HepG2 (cell line): ENCODE results near the gene SRP72. TPM values are rescaled to one million over a fixed set of nuclear protein-coding genes. Genes with fewer than 3 reads are reported as not detected.

Source experiments
- HCFC1 ChIP-seq: fragments of 150-350 bp; IDR thresholded peaks from 2 replicates; pipeline ENCODE4 v1.6.1; 2014; ENCODE audit warnings: low read depth, low read length
- ISX ChIP-seq: sonication (generic); formaldehyde crosslinking; conservative IDR thresholded peaks from 2 replicates; pipeline ENCODE4 v1.5.0; 2020; ENCODE audit warnings: missing genetic modification reagents
- MED13 ChIP-seq: sonication (generic); formaldehyde crosslinking; IDR thresholded peaks from 2 replicates; pipeline ENCODE4 v1.5.0; 2020; ENCODE audit warnings: missing genetic modification reagents
- RNF219 ChIP-seq: sonication (generic); formaldehyde crosslinking; IDR thresholded peaks from 2 replicates; pipeline ENCODE4 v1.5.0; 2020; ENCODE audit warnings: mild to moderate bottlenecking, missing genetic modification reagents
- RORA ChIP-seq: sonication (generic); formaldehyde crosslinking; IDR thresholded peaks from 2 replicates; pipeline ENCODE4 v1.5.0; 2020; ENCODE audit warnings: mild to moderate bottlenecking, missing genetic modification reagents, moderate library complexity
- TEF ChIP-seq: sonication (generic); formaldehyde crosslinking; IDR thresholded peaks from 2 replicates; pipeline ENCODE4 v1.5.0; 2020; ENCODE audit warnings: missing genetic modification reagents
- ZFP62 ChIP-seq: sonication (generic); formaldehyde crosslinking; IDR thresholded peaks from 2 replicates; pipeline ENCODE4 v1.4.0; 2020; ENCODE audit warnings: missing genetic modification reagents
- ZNF101 ChIP-seq: sonication (generic); formaldehyde crosslinking; IDR thresholded peaks from 2 replicates; pipeline ENCODE4 v1.4.0; 2020; ENCODE audit warnings: mild to moderate bottlenecking, low read depth, missing genetic modification reagents, borderline replicate concordance
- polyA plus RNA-seq, 8 experiments: library from polyadenylated mRNA; depleted of rRNA in 3 of 8; stranded (reverse) in 7 of 8; unstranded in 1 of 8; fragments of >200 nt; fragmentation: Illumina TruSeq in 4 of 8; extraction: Trizol in 4 of 8; gene quantifications; 2 replicates each; pipeline versions ENCODE4 v1.2.1 to v1.2.3, GENCODE V29; 2011 to 2016; ENCODE audit warnings: low read depth in 4 of 8, missing spikeins in 1 of 8, mixed read lengths in 1 of 8; ENCODE audit not compliant: insufficient read depth in 1 of 8
- total RNA-seq, 5 experiments: library from RNA; depleted of rRNA; stranded (reverse); fragments of >200 nt; fragmentation: Illumina TruSeq; extraction: Trizol; gene quantifications; 2 replicates each; pipeline ENCODE4 v1.2.3, GENCODE V29; 2016; ENCODE audit warnings: low read depth in 1 of 5
- TF ChIP-seq, protein P1 (sequence below): IDR thresholded peaks from 2 replicates; pipeline ENCODE4 v1.6.1; 2012; ENCODE audit warnings: low read depth, low read length, improper control_type of control experiment
- TF ChIP-seq, protein P2 (sequence below): sonication (generic); formaldehyde crosslinking; IDR thresholded peaks from 2 replicates; pipeline ENCODE4 v1.5.1; 2020; ENCODE audit warnings: mild to moderate bottlenecking, missing genetic modification reagents, moderate library complexity

The SRP72 gene
- total and polyA plus RNA-seq, 2 of the 13 experiments (the other 11 are each of a cell fraction or from before 2014, with no cell fraction given) = 64.9 to 75.6 TPM

GRCh38 chr4:56467284-56468096 lies at the start of gene SRP72 (continued):
- TF ChIP-seq, protein P1, sequence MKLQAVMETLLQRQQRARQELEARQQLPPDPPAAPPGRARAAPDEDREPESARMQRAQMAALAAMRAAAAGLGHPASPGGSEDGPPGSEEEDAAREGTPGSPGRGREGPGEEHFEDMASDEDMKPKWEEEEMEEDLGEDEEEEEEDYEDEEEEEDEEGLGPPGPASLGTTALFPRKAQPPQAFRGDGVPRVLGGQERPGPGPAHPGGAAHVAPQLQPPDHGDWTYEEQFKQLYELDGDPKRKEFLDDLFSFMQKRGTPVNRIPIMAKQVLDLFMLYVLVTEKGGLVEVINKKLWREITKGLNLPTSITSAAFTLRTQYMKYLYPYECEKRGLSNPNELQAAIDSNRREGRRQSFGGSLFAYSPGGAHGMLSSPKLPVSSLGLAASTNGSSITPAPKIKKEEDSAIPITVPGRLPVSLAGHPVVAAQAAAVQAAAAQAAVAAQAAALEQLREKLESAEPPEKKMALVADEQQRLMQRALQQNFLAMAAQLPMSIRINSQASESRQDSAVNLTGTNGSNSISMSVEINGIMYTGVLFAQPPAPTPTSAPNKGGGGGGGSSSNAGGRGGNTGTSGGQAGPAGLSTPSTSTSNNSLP = no peak
- TF ChIP-seq, protein P2, sequence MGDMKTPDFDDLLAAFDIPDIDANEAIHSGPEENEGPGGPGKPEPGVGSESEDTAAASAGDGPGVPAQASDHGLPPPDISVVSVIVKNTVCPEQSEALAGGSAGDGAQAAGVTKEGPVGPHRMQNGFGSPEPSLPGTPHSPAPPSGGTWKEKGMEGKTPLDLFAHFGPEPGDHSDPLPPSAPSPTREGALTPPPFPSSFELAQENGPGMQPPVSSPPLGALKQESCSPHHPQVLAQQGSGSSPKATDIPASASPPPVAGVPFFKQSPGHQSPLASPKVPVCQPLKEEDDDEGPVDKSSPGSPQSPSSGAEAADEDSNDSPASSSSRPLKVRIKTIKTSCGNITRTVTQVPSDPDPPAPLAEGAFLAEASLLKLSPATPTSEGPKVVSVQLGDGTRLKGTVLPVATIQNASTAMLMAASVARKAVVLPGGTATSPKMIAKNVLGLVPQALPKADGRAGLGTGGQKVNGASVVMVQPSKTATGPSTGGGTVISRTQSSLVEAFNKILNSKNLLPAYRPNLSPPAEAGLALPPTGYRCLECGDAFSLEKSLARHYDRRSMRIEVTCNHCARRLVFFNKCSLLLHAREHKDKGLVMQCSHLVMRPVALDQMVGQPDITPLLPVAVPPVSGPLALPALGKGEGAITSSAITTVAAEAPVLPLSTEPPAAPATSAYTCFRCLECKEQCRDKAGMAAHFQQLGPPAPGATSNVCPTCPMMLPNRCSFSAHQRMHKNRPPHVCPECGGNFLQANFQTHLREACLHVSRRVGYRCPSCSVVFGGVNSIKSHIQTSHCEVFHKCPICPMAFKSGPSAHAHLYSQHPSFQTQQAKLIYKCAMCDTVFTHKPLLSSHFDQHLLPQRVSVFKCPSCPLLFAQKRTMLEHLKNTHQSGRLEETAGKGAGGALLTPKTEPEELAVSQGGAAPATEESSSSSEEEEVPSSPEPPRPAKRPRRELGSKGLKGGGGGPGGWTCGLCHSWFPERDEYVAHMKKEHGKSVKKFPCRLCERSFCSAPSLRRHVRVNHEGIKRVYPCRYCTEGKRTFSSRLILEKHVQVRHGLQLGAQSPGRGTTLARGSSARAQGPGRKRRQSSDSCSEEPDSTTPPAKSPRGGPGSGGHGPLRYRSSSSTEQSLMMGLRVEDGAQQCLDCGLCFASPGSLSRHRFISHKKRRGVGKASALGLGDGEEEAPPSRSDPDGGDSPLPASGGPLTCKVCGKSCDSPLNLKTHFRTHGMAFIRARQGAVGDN (CRISPR knock-in tag) = peak; percentile 83
- TF ChIP-seq ISX (CRISPR knock-in tag) (no peak), ZNF101 (no peak), RNF219 (CRISPR knock-in tag) (0 out of 2 replicates have a peak, but pooled peaks have one; percentile 6), HCFC1 (peak; percentile 61), MED13 (CRISPR knock-in tag) (no peak), RORA (CRISPR knock-in tag) (no peak), ZFP62 (no peak), TEF (CRISPR knock-in tag) (no peak)
